Activated CD4-positive, alpha-beta T cell treated with anti-CD3 and anti-CD28 coated beads for 36 hours (primary cell): Measurements from ENCODE around the gene CYSTM1. TPM values are rescaled to one million over a fixed set of nuclear protein-coding genes. Genes with fewer than 3 reads are reported as not detected.
A peak's percentile ranks its signal among the peaks of the same experiment; 100 is the strongest.

Experiments
- ATAC-seq: fragments of 200-7000 bp; cut with Tn5 transposase; one replicate; pipeline ENCODE4 v1.10.0; 2021; ENCODE audit warnings: mild to moderate bottlenecking, moderate library complexity
- CTCF ChIA-PET: fragments of 350-600 bp; sonication (Branson Sonifier 250); formaldehyde crosslinking; loops from one replicate; lab custom pipeline; 2021; ENCODE audit warnings: antibody characterized with exemption; lab: Charles Lee
- POLR2A ChIA-PET: fragments of 350-600 bp; sonication (Branson Sonifier 250); formaldehyde crosslinking; loops from one replicate; lab custom pipeline; 2021; ENCODE audit warnings: antibody characterized with exemption, inconsistent platforms; lab: Charles Lee
- DNase-seq: peaks from one replicate; pipeline ENCODE4 v3.0.0-alpha.2; 2020
- H3K27ac Mint-ChIP-seq: one replicate; pipeline ENCODE4 v1.8.0; 2021; ENCODE audit warnings: mixed read lengths
- H3K27me3 Mint-ChIP-seq: one replicate; pipeline ENCODE4 v1.8.0; 2021; ENCODE audit warnings: mixed read lengths
- H3K36me3 Mint-ChIP-seq: one replicate; pipeline ENCODE4 v1.8.0; 2021; ENCODE audit warnings: low read depth, mixed read lengths
- H3K4me1 Mint-ChIP-seq: one replicate; pipeline ENCODE4 v1.8.0; 2021; ENCODE audit warnings: mixed read lengths
- H3K4me3 Mint-ChIP-seq: one replicate; pipeline ENCODE4 v1.8.0; 2021; ENCODE audit warnings: mild to moderate bottlenecking, moderate library complexity, mixed read lengths
- H3K9me3 Mint-ChIP-seq: one replicate; pipeline ENCODE4 v1.8.0; 2021; ENCODE audit warnings: low read depth, mixed read lengths
- intact Hi-C, 2 experiments: fragments of 100-400 bp; cut with DNase I in 1 of 2; cut with micrococcal nuclease in 1 of 2; formaldehyde crosslinking; loops; one replicate each; pipeline versions ENCODE4 v1.14.2 to v1.15.1; 2022 to 2024; cut with DNase I, micrococcal nuclease
- total RNA-seq, 2 experiments: library from RNA; stranded (reverse); gene quantifications; one replicate each; pipeline ENCODE4 v1.2.3, GENCODE V29; 2021

Gene CYSTM1
- total RNA-seq, 2 experiments from 2014 or later = 15.2 to 18.7 TPM

GRCh38 chr5:140258873-140259272, 83.9 kb downstream of the CYSTM1 start:
- Mint-ChIP-seq H3K27me3 (no peaks in the 10 kb centered on the region), H3K27ac (peak overlapping the region; percentile 59)

GRCh38 chr5:140259500-140259899, 84.5 kb downstream of the CYSTM1 start:
- peaks cover 16% of the 10 kb centered on the region for H3K36me3 Mint-ChIP-seq
- POLR2A ChIA-PET = no interaction called here
- ATAC-seq (peak; percentile 44), DNase-seq (no peak)
- peaks cover 41% of the 10 kb centered on the region for H3K4me1 Mint-ChIP-seq
- H3K27me3 Mint-ChIP-seq = no peaks in the 10 kb centered on the region
- H3K9me3 Mint-ChIP-seq = no peaks in the 10 kb centered on the region
- no peak overlapping the region for H3K4me3 Mint-ChIP-seq
- intact Hi-C loops = loop anchor here in 1 of 2 experiments (10.0 kb wide), 1 partner anchor 295 kb away; the partner anchor contains the start of gene SRA1
- CTCF ChIA-PET = interaction anchor here (1.0 to 1.4 kb wide), 5 partner anchors 8 to 104 kb away, joined by 3 to 11 read pairs (median 3); no protein-coding TSS in a partner anchor
- H3K27ac Mint-ChIP-seq = peak overlapping the region; percentile 59

More at GRCh38 chr5:140258873-140259272, 83.9 kb downstream of the CYSTM1 start:
- H3K4me1 Mint-ChIP-seq = peaks cover 38% of the 10 kb centered on the region
- DNase-seq (no peak), ATAC-seq (no peak)
- intact Hi-C loops = loop anchor here in 1 of 2 experiments (10.0 kb wide), 1 partner anchor 296 kb away; the partner anchor contains the start of gene SRA1
- no peak overlapping the region for H3K4me3 Mint-ChIP-seq
- H3K36me3 Mint-ChIP-seq = peaks cover 16% of the 10 kb centered on the region
- ChIA-PET CTCF (interaction anchor here (0.6 to 4.5 kb wide), 6 partner anchors 14 to 360 kb away, joined by 3 to 23 read pairs (median 3); partner anchors contain the start of gene HBEGF), POLR2A (no interaction called here)
- no peaks in the 10 kb centered on the region for H3K9me3 Mint-ChIP-seq

GRCh38 chr5:140260089-140260656, 85.2 kb downstream of the CYSTM1 start:
- H3K27ac Mint-ChIP-seq = peak overlapping the region; percentile 22
- H3K4me3 Mint-ChIP-seq = no peak overlapping the region
- ChIA-PET CTCF (interaction anchor here (0.7 to 2.0 kb wide), 8 partner anchors 8 to 186 kb away, joined by 3 to 11 read pairs (median 4); no protein-coding TSS in a partner anchor), POLR2A (interaction anchor here (0.5 kb wide), 1 partner anchor 127 kb away, joined by 3 read pairs; no protein-coding TSS in a partner anchor)
- no peak for DNase-seq
- peaks cover 16% of the 10 kb centered on the region for H3K36me3 Mint-ChIP-seq
- no peak for ATAC-seq
- peaks cover 44% of the 10 kb centered on the region for H3K4me1 Mint-ChIP-seq
- no peaks in the 10 kb centered on the region for H3K9me3 Mint-ChIP-seq
- intact Hi-C loops = no loop called here
- no peaks in the 10 kb centered on the region for H3K27me3 Mint-ChIP-seq

GRCh38 chr5:140261403-140262171, 86.6 kb downstream of the CYSTM1 start:
- Mint-ChIP-seq H3K9me3 (no peaks in the 10 kb centered on the region), H3K4me3 (no peak overlapping the region), H3K27me3 (no peaks in the 10 kb centered on the region), H3K36me3 (peaks cover 18% of the 10 kb centered on the region), H3K4me1 (peaks cover 58% of the 10 kb centered on the region), H3K27ac (peak overlapping the region; percentile 8)
- POLR2A ChIA-PET = interaction anchor here (1.4 kb wide), 1 partner anchor 14 kb away, joined by 3 read pairs; no protein-coding TSS in a partner anchor
- DNase-seq (peak; percentile 41), ATAC-seq (peak; percentile 79)
- intact Hi-C loops = no loop called here
- CTCF ChIA-PET = interaction anchor here (0.8 to 2.6 kb wide), 9 partner anchors 9 to 102 kb away, joined by 3 to 12 read pairs (median 4); no protein-coding TSS in a partner anchor

GRCh38 chr5:140262221-140262620, 87.2 kb downstream of the CYSTM1 start:
- Mint-ChIP-seq H3K36me3 (peaks cover 18% of the 10 kb centered on the region), H3K4me1 (peaks cover 64% of the 10 kb centered on the region)
- POLR2A ChIA-PET = interaction anchor here (1.4 kb wide), 1 partner anchor 14 kb away, joined by 3 read pairs; no protein-coding TSS in a partner anchor

GRCh38 chr5:140262839-140263238, 87.9 kb downstream of the CYSTM1 start:
- peaks cover 16% of the 10 kb centered on the region for H3K36me3 Mint-ChIP-seq
- H3K4me3 Mint-ChIP-seq = no peak overlapping the region
- DNase-seq (no peak), ATAC-seq (no peak)
- H3K4me1 Mint-ChIP-seq = peaks cover 64% of the 10 kb centered on the region
- H3K9me3 Mint-ChIP-seq = no peaks in the 10 kb centered on the region
- no peak overlapping the region for H3K27ac Mint-ChIP-seq
- CTCF ChIA-PET = interaction anchor here (0.8 to 2.6 kb wide), 3 partner anchors 10 to 19 kb away, joined by 6 to 12 read pairs (median 6); no protein-coding TSS in a partner anchor
- no peaks in the 10 kb centered on the region for H3K27me3 Mint-ChIP-seq
- intact Hi-C loops = no loop called here
- POLR2A ChIA-PET = interaction anchor here (1.4 kb wide), 1 partner anchor 13 kb away, joined by 3 read pairs; no protein-coding TSS in a partner anchor

More at GRCh38 chr5:140262221-140262620, 87.2 kb downstream of the CYSTM1 start:
- intact Hi-C loops = no loop called here
- CTCF ChIA-PET = interaction anchor here (0.8 to 2.6 kb wide), 8 partner anchors 9 to 101 kb away, joined by 3 to 12 read pairs (median 5); no protein-coding TSS in a partner anchor
- no peak for ATAC-seq
- DNase-seq = no peak
- no peaks in the 10 kb centered on the region for H3K9me3 Mint-ChIP-seq
- no peak overlapping the region for H3K4me3 Mint-ChIP-seq
- H3K27me3 Mint-ChIP-seq = no peaks in the 10 kb centered on the region
- no peak overlapping the region for H3K27ac Mint-ChIP-seq

- H3K27ac Mint-ChIP-seq = peak overlapping the region; percentile 48
- intact Hi-C loops = no loop called here
Observed at GRCh38 chr5:140265845-140266244, 90.9 kb downstream of the CYSTM1 start.

GRCh38 chr5:140266471-140267200, 91.6 kb downstream of the CYSTM1 start:
- ChIA-PET POLR2A (no interaction called here), CTCF (interaction anchor here (0.6 to 1.5 kb wide), 9 partner anchors 8 to 153 kb away, joined by 3 to 7 read pairs (median 4); partner anchors contain the start of gene HBEGF)
- H3K27ac Mint-ChIP-seq = peak overlapping the region; percentile 15
- H3K9me3 Mint-ChIP-seq = no peaks in the 10 kb centered on the region
- ATAC-seq (peak; percentile 51), DNase-seq (peak; percentile 43)
- H3K4me1 Mint-ChIP-seq = peaks cover 40% of the 10 kb centered on the region
- no peaks in the 10 kb centered on the region for H3K27me3 Mint-ChIP-seq
- peaks cover 2% of the 10 kb centered on the region for H3K36me3 Mint-ChIP-seq
- no peak overlapping the region for H3K4me3 Mint-ChIP-seq
- intact Hi-C loops = loop anchor here in 1 of 2 experiments (1.0 kb wide), 1 partner anchor 15 kb away; no protein-coding TSS in a partner anchor

More at GRCh38 chr5:140265845-140266244, 90.9 kb downstream of the CYSTM1 start:
- Mint-ChIP-seq H3K36me3 (peaks cover 2% of the 10 kb centered on the region), H3K9me3 (no peaks in the 10 kb centered on the region), H3K4me3 (no peak overlapping the region), H3K27me3 (no peaks in the 10 kb centered on the region), H3K4me1 (peaks cover 46% of the 10 kb centered on the region)
- ChIA-PET CTCF (interaction anchor here (1.0 kb wide), 1 partner anchor 85 kb away, joined by 4 read pairs; no protein-coding TSS in a partner anchor), POLR2A (no interaction called here)
- no peak for ATAC-seq
- no peak for DNase-seq

- intact Hi-C loops = loop anchor here in 1 of 2 experiments (1.0 kb wide), 1 partner anchor 16 kb away; no protein-coding TSS in a partner anchor
- DNase-seq (no peak), ATAC-seq (peak; percentile 79)
- Mint-ChIP-seq H3K4me1 (peaks cover 38% of the 10 kb centered on the region), H3K4me3 (no peak overlapping the region), H3K27ac (peak overlapping the region; percentile 59), H3K36me3 (peaks cover 2% of the 10 kb centered on the region), H3K9me3 (no peaks in the 10 kb centered on the region), H3K27me3 (no peaks in the 10 kb centered on the region)
- ChIA-PET CTCF (interaction anchor here (0.8 to 1.5 kb wide), 8 partner anchors 9 to 92 kb away, joined by 3 to 7 read pairs (median 4); partner anchors contain the start of gene HBEGF), POLR2A (no interaction called here)
Observed at GRCh38 chr5:140267201-140267540, 92.2 kb downstream of the CYSTM1 start.

GRCh38 chr5:140267559-140268018, 92.6 kb downstream of the CYSTM1 start:
- intact Hi-C loops = loop anchor here in 1 of 2 experiments (1.0 kb wide), 1 partner anchor 16 kb away; no protein-coding TSS in a partner anchor
- Mint-ChIP-seq H3K27ac (peak overlapping the region; percentile 59), H3K9me3 (no peaks in the 10 kb centered on the region), H3K4me3 (no peak overlapping the region), H3K27me3 (no peaks in the 10 kb centered on the region), H3K36me3 (peaks cover 2% of the 10 kb centered on the region), H3K4me1 (peaks cover 35% of the 10 kb centered on the region)
- ATAC-seq = peak; percentile 14
- POLR2A ChIA-PET = no interaction called here
- no peak for DNase-seq
- CTCF ChIA-PET = interaction anchor here (0.5 to 1.5 kb wide), 7 partner anchors 9 to 359 kb away, joined by 3 to 7 read pairs (median 3); partner anchors contain the start of gene HBEGF
